ENCODE measurements around the gene OPN3.

DNA sequence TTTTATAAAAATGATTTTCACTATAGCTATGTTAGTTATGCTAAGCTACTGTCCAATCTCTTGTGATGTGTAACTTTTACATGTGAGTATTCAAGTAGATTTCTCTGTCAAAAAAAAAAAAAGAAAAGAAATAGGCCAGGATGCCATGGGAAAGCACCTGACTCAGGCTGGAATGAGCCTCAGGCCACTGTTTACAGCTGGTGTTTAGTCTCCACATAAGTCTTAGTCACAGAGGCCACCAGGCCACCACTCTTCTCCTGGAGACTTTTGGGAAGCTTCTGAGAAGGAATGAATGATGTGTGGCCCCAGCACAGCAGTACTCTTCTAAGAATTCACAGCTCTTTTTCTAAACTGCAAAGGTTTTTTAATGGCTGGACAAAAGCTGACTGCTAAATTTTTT lies 48.9 kb downstream of the OPN3 start:
- TF ChIP-seq CTCF (IDR thresholded peaks at IDR 0.05) = no peak
- no peak for TF ChIP-seq POLR2AphosphoS5 (IDR thresholded peaks at IDR 0.05)
